IMR-90 (cell line): ENCODE results near the gene NUBPL. TPM values are rescaled to one million over a fixed set of nuclear protein-coding genes. Genes with fewer than 3 reads are reported as not detected.

Experiments
- ATAC-seq: fragments of 200-7000 bp; cut with Tn5 transposase; 2 replicates; pipeline ENCODE4 v1.9.1; 2020; ENCODE audit warnings: low read depth, mild to moderate bottlenecking, moderate library complexity
- BruUV-seq: library from RNA; stranded (reverse); fragments of 400-500 nt; replicated peaks from 2 replicates; lab custom pipeline; 2021; lab: Mats Ljungman, UMichigan
- CTCF ChIA-PET: fragments of 300-600 bp; formaldehyde crosslinking; extraction: SDS; loops from one replicate; lab custom pipeline; 2021; ENCODE audit warnings: antibody characterized with exemption; lab: Yijun Ruan, JAX
- POLR2A ChIA-PET: fragments of 300-600 bp; sonication (Branson Sonifier 250); formaldehyde crosslinking; loops from one replicate; lab custom pipeline; 2022; ENCODE audit warnings: antibody characterized with exemption; ENCODE audit not compliant: unreplicated experiment; lab: Charles Lee
- DNase-seq: peaks from one replicate; pipeline ENCODE4 v3.0.0; 2013
- H2AFZ ChIP-seq: replicated peaks from 2 replicates; pipeline ENCODE3; 2013; ENCODE audit warnings: low read length, mild to moderate bottlenecking; ENCODE audit not compliant: poor library complexity
- H2AK5ac ChIP-seq: 2 replicates; pipeline ENCODE4 v1.6.1; 2013; ENCODE audit warnings: low read depth, low read length, inconsistent platforms
- H2AK9ac ChIP-seq: replicated peaks from 2 replicates; pipeline ENCODE3; 2013; ENCODE audit warnings: mild to moderate bottlenecking, low read depth, low read length, moderate library complexity; ENCODE audit not compliant: poor library complexity
- H2BK120ac ChIP-seq: 2 replicates; pipeline ENCODE4 v1.6.1; 2013; ENCODE audit warnings: low read depth, low read length, inconsistent platforms
- H2BK15ac ChIP-seq: 3 replicates; pipeline ENCODE4 v1.6.1; 2013; ENCODE audit warnings: low read depth, low read length, inconsistent platforms
- H2BK20ac ChIP-seq: 2 replicates; pipeline ENCODE4 v1.6.1; 2013; ENCODE audit warnings: low read depth, mild to moderate bottlenecking, inconsistent platforms, low read length, moderate library complexity
- H2BK5ac ChIP-seq: 2 replicates; pipeline ENCODE4 v1.6.1; 2013; ENCODE audit warnings: mild to moderate bottlenecking, low read depth, low read length, inconsistent platforms; ENCODE audit not compliant: poor library complexity, severe bottlenecking
- H3K14ac ChIP-seq: replicated peaks from 2 replicates; pipeline ENCODE4 v1.6.1; 2013; ENCODE audit warnings: low read depth, low read length, inconsistent platforms
- H3K18ac ChIP-seq: 2 replicates; pipeline ENCODE4 v1.6.1; 2013; ENCODE audit warnings: low read depth, low read length, control low read depth
- H3K23ac ChIP-seq: 2 replicates; pipeline ENCODE4 v1.6.1; 2013; ENCODE audit warnings: low read depth, low read length, inconsistent platforms
- H3K27ac ChIP-seq: 2 replicates; pipeline ENCODE4 v1.5.1; 2013; ENCODE audit warnings: mild to moderate bottlenecking, control low read depth, low read length; ENCODE audit not compliant: insufficient read depth
- H3K27me3 ChIP-seq: 2 replicates; pipeline ENCODE4 v1.6.1; 2013; ENCODE audit warnings: low read length; ENCODE audit not compliant: control insufficient read depth, insufficient read depth
- H3K36me3 ChIP-seq: 2 replicates; pipeline ENCODE4 v1.6.1; 2013; ENCODE audit warnings: low read length, mixed read lengths; ENCODE audit not compliant: control insufficient read depth, insufficient read depth
- H3K4ac ChIP-seq: 2 replicates; pipeline ENCODE4 v1.6.1; 2013; ENCODE audit warnings: low read depth, low read length, inconsistent platforms
- H3K4me1 ChIP-seq: 2 replicates; pipeline ENCODE4 v1.6.1; 2013; ENCODE audit warnings: low read length, mixed read lengths; ENCODE audit not compliant: control insufficient read depth, insufficient read depth
- H3K4me2 ChIP-seq: 2 replicates; pipeline ENCODE4 v1.6.1; 2013; ENCODE audit warnings: low read depth, mild to moderate bottlenecking, control low read depth, low read length, moderate library complexity
- H3K4me3 ChIP-seq: 2 replicates; pipeline ENCODE4 v1.5.1; 2013; ENCODE audit warnings: low read depth, mild to moderate bottlenecking, control low read depth, low read length, moderate library complexity; ENCODE audit not compliant: insufficient read depth
- H3K56ac ChIP-seq: 2 replicates; pipeline ENCODE4 v1.6.1; 2013; ENCODE audit warnings: low read length, inconsistent platforms; ENCODE audit not compliant: insufficient read depth; ENCODE audit errors: extremely low read depth
- H3K79me1 ChIP-seq, 2 experiments: 2 replicates each; pipeline ENCODE4 v1.6.1; 2013; ENCODE audit warnings: low read length in 2 of 2, inconsistent platforms in 1 of 2, low read depth in 1 of 2
- H3K9ac ChIP-seq: 2 replicates; pipeline ENCODE4 v1.6.1; 2013; ENCODE audit warnings: low read depth, low read length, control low read depth
- H3K9me1 ChIP-seq: 2 replicates; pipeline ENCODE4 v1.6.1; 2013; ENCODE audit warnings: low read length, inconsistent platforms; ENCODE audit not compliant: insufficient read depth
- H3K9me3 ChIP-seq: 2 replicates; pipeline ENCODE4 v1.6.1; 2013; ENCODE audit warnings: low read length; ENCODE audit not compliant: control insufficient read depth, insufficient read depth
- H4K20me1 ChIP-seq: 2 replicates; pipeline ENCODE4 v1.6.1; 2013; ENCODE audit warnings: low read length, inconsistent platforms; ENCODE audit not compliant: insufficient read depth
- H4K5ac ChIP-seq: 2 replicates; pipeline ENCODE4 v1.6.1; 2013; ENCODE audit warnings: mild to moderate bottlenecking, low read depth, low read length, control low read depth
- H4K8ac ChIP-seq, 2 experiments: 2 replicates each; pipeline ENCODE4 v1.6.1; 2013; ENCODE audit warnings: low read depth in 2 of 2, low read length in 2 of 2, control low read depth in 1 of 2, inconsistent platforms in 1 of 2
- H4K91ac ChIP-seq: 2 replicates; pipeline ENCODE4 v1.6.1; 2013; ENCODE audit warnings: low read depth, low read length, inconsistent platforms; ENCODE audit not compliant: insufficient read depth
- CEBPB ChIP-seq: IDR thresholded peaks from 2 replicates; pipeline ENCODE4 v1.6.1; 2012; ENCODE audit warnings: low read depth, low read length, improper control_type of control experiment
- MAFK ChIP-seq: IDR thresholded peaks from 2 replicates; pipeline ENCODE4 v1.6.1; 2012; ENCODE audit warnings: low read depth, low read length, improper control_type of control experiment
- NFE2L2 ChIP-seq: fragments of 150-350 bp; IDR thresholded peaks from 2 replicates; pipeline ENCODE4 v1.6.1; 2016; ENCODE audit warnings: low read depth, mild to moderate bottlenecking, low read length
- WGBS, 2 experiments: methylation state at CpG; one replicate each; pipeline versions ENCODE4 v1.1.5 to v1.1.7; 2013; ENCODE audit warnings: missing lambda C conversion rate in 2 of 2; ENCODE audit not compliant: insufficient read length in 1 of 2; ENCODE audit errors: extremely low coverage in 2 of 2; 5-methylcytosine and 5-hydroxymethylcytosine counted together
- dilution Hi-C: fragments of 300-500 bp; cut with HindIII; formaldehyde crosslinking; loops from one replicate; pipeline ENCODE4 v1.14.3; 2018; ENCODE audit warnings: low sequenced_read_pairs; ENCODE audit not compliant: unreplicated experiment
- in situ Hi-C: fragments of 300-500 bp; cut with MboI; formaldehyde crosslinking; loops from 3 replicates; pipeline ENCODE4 v1.14.3; 2019; ENCODE audit warnings: low sequenced_read_pairs, inconsistent platforms, mixed read lengths
- intact Hi-C: fragments of 100-400 bp; cut with micrococcal nuclease; formaldehyde crosslinking; loops from 2 replicates; pipeline ENCODE4 v1.10.0; 2022
- polyA plus RNA-seq, 3 experiments: library from polyadenylated mRNA; depleted of rRNA; stranded (reverse); fragments of >200 nt; gene quantifications; 2 replicates each; pipeline ENCODE4 v1.2.3, GENCODE V29; 2012; ENCODE audit warnings: low replicate concordance in 1 of 3
- total RNA-seq: library from RNA; depleted of rRNA; stranded (reverse); fragments of >200 nt; gene quantifications from 2 replicates; pipeline ENCODE4 v1.2.3, GENCODE V29; 2012

The NUBPL gene
- total and polyA plus RNA-seq, 2 of the 4 experiments (the other 2 are of a cell fraction): 5.4 to 11.5 TPM

GRCh38 chr14:31835049-31835448 is 273.8 kb downstream of the NUBPL start:
- Histone ChIP-seq H3K79me1 (no peaks in the 10 kb centered on the region; a peak in 1 of 4 replicates), H2BK20ac (no peak overlapping the region), H3K9me1 (no peaks in the 10 kb centered on the region), H3K14ac (no peak overlapping the region), H3K9ac (no peak overlapping the region), H3K4ac (no peak overlapping the region), H3K27ac (no peak overlapping the region), H3K4me3 (no peak overlapping the region), H2BK5ac (no peak overlapping the region), H2BK120ac (no peak overlapping the region), H4K91ac (no peak overlapping the region), H3K36me3 (no peaks in the 10 kb centered on the region), H3K18ac (no peak overlapping the region), H2BK15ac (no peak overlapping the region), H2AFZ (no peak overlapping the region), H4K8ac (no peak overlapping the region), H3K56ac (no peak overlapping the region), H3K27me3 (no peaks in the 10 kb centered on the region), H3K9me3 (no peaks in the 10 kb centered on the region), H2AK9ac (no peak overlapping the region), H3K4me2 (no peak overlapping the region), H3K4me1 (peaks cover 4% of the 10 kb centered on the region), H3K23ac (no peak overlapping the region), H2AK5ac (no peak overlapping the region), H4K5ac (no peak overlapping the region), H4K20me1 (no peaks in the 10 kb centered on the region)
- intact Hi-C loops (no loop called here), dilution Hi-C loops (no loop called here), in situ Hi-C loops (no loop called here)
- DNase-seq: no peak
- 100% methylated on average over 1 of the region's 2 CpGs; no CpG with 5 or more reads in 1 of the 2 experiments for WGBS, 2 experiments
- peak; percentile 37; the same call in 1 of the 2 replicates for ATAC-seq
- TF ChIP-seq MAFK (no peak), CEBPB (peak; percentile 62), NFE2L2 (no peak)
- ChIA-PET CTCF (no interaction called here), POLR2A (no interaction called here)
- no TSS peak for BruUV-seq
